Gastroesophageal sphincter (tissue), 3 donors: ENCODE data around the gene ZNF362.

ENCODE experiments used
- EP300 ChIP-seq: sonication (generic); formaldehyde crosslinking; IDR thresholded peaks from one replicate; pipeline ENCODE4 v1.6.1; 2017; ENCODE audit warnings: antibody characterized with exemption, mild to moderate bottlenecking
- POLR2A ChIP-seq, 2 donors: fragments of 450-650 bp; IDR thresholded peaks; one replicate each; pipeline ENCODE4 v1.6.1; 2017; ENCODE audit warnings: antibody characterized with exemption in 2 of 2, mild to moderate bottlenecking in 2 of 2, moderate library complexity in 1 of 2
- POLR2AphosphoS5 ChIP-seq: sonication (generic); formaldehyde crosslinking; IDR thresholded peaks from one replicate; pipeline ENCODE4 v1.6.1; 2017; ENCODE audit warnings: antibody characterized with exemption
- TF ChIP-seq, protein P1 (sequence below), 4 experiments: fragments of 200-600 bp in 2 of 4; fragments of 450-650 bp in 2 of 4; sonication (generic) in 1 of 4; IDR thresholded peaks; one replicate each; pipeline ENCODE4 v1.5.1; 2017 to 2019; ENCODE audit warnings: antibody characterized with exemption in 4 of 4, mild to moderate bottlenecking in 2 of 4, moderate library complexity in 2 of 4

DNA sequence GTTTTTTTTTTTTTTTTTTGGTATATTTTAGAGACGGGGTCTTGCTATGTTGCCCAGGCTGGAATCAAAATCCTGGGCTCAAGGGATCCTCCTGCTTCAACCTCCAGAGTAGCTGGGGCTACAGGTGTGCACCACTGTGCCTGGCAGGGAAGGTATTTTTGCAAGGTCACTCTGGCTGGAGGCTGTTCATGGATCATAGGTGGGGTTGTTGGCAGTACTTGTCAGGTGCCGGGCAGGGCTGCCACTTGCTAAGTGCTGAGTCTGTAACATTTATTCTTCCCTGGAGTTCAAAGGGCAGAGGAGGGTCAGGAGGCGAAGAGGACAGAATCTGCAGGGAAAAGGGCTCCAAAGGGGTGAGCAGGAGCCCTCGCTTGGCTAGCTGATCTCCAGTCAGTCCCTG lies 40.5 kb downstream of the ZNF362 start:
- TF ChIP-seq, protein P1, sequence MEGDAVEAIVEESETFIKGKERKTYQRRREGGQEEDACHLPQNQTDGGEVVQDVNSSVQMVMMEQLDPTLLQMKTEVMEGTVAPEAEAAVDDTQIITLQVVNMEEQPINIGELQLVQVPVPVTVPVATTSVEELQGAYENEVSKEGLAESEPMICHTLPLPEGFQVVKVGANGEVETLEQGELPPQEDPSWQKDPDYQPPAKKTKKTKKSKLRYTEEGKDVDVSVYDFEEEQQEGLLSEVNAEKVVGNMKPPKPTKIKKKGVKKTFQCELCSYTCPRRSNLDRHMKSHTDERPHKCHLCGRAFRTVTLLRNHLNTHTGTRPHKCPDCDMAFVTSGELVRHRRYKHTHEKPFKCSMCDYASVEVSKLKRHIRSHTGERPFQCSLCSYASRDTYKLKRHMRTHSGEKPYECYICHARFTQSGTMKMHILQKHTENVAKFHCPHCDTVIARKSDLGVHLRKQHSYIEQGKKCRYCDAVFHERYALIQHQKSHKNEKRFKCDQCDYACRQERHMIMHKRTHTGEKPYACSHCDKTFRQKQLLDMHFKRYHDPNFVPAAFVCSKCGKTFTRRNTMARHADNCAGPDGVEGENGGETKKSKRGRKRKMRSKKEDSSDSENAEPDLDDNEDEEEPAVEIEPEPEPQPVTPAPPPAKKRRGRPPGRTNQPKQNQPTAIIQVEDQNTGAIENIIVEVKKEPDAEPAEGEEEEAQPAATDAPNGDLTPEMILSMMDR (IDR thresholded peaks at IDR 0.05), result no peak
- TF ChIP-seq EP300 (no peak), POLR2A (IDR thresholded peaks at IDR 0.05) (no peak), POLR2AphosphoS5 (no peak)
